ENCODE data around the gene OCA2.

DNA sequence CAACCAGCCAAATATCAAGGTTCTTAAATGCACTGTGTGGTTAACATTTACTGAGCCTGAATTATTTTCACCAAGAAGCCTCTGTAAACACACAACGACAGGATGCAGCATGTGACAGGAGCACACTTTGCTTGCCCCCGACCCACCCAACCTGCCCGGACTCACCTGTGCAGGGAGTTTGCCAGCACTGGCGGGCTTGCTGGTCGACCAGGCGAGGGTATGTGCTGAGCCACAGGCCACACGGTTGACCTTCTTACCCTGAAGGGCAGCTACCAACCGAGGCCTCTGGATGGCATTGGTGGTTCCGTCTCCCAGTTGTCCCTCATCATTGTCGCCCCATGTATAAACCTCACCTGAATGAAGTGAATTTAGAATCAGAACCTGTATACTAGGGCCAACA is 25.7 kb upstream of the OCA2 start:
- TF ChIP-seq, protein P1, sequence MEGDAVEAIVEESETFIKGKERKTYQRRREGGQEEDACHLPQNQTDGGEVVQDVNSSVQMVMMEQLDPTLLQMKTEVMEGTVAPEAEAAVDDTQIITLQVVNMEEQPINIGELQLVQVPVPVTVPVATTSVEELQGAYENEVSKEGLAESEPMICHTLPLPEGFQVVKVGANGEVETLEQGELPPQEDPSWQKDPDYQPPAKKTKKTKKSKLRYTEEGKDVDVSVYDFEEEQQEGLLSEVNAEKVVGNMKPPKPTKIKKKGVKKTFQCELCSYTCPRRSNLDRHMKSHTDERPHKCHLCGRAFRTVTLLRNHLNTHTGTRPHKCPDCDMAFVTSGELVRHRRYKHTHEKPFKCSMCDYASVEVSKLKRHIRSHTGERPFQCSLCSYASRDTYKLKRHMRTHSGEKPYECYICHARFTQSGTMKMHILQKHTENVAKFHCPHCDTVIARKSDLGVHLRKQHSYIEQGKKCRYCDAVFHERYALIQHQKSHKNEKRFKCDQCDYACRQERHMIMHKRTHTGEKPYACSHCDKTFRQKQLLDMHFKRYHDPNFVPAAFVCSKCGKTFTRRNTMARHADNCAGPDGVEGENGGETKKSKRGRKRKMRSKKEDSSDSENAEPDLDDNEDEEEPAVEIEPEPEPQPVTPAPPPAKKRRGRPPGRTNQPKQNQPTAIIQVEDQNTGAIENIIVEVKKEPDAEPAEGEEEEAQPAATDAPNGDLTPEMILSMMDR (conservative IDR thresholded peaks at IDR 0.05; ENCODE audit: low read length): no peak
- no peak for TF ChIP-seq EZH2phosphoT487 (IDR thresholded peaks at IDR 0.05; ENCODE audit: borderline replicate concordance)

Data from Loucy (cell line).